ENCODE measurements around the gene FANCM. TPM values are rescaled to one million over a fixed set of nuclear protein-coding genes. Genes with fewer than 3 reads are reported as not detected.

Gene FANCM
- total RNA-seq, 1 donor from 2014 or later, result 4.4 TPM

DNA sequence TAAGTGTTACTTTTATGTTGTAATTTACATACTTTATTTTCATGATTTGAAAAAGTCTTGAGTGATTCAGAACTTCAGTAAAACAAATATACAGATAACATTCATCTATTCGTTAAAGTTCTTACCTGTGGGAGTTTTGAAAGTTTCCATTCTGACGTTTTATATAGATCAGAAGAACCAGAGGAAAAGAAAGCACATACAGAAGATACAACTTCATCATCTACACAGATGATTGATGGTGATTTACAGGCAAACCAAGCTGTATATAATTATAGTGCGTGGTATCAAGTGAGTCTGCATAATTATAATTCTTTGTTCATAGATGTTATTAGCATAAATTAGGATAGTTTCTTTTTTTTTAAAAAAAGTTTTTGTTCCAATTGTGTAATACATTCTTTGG lies 21.4 kb upstream of the FANCM start:
- Mint-ChIP-seq H3K27me3 (ENCODE audit: unreplicated experiment) (no peaks in the 10 kb centered on the region), H3K4me1 (ENCODE audit: unreplicated experiment) (no peaks in the 10 kb centered on the region), H3K4me3 (ENCODE audit: unreplicated experiment) (no peak overlapping the region), H3K9me3 (ENCODE audit: unreplicated experiment) (no peaks in the 10 kb centered on the region), H3K36me3 (ENCODE audit: unreplicated experiment) (peaks cover 41% of the 10 kb centered on the region), H3K27ac (ENCODE audit: unreplicated experiment) (no peak overlapping the region)
- DNase-seq (ENCODE audit: extremely low spot score, unreplicated experiment), result no peak
- TF ChIP-seq, protein P1, sequence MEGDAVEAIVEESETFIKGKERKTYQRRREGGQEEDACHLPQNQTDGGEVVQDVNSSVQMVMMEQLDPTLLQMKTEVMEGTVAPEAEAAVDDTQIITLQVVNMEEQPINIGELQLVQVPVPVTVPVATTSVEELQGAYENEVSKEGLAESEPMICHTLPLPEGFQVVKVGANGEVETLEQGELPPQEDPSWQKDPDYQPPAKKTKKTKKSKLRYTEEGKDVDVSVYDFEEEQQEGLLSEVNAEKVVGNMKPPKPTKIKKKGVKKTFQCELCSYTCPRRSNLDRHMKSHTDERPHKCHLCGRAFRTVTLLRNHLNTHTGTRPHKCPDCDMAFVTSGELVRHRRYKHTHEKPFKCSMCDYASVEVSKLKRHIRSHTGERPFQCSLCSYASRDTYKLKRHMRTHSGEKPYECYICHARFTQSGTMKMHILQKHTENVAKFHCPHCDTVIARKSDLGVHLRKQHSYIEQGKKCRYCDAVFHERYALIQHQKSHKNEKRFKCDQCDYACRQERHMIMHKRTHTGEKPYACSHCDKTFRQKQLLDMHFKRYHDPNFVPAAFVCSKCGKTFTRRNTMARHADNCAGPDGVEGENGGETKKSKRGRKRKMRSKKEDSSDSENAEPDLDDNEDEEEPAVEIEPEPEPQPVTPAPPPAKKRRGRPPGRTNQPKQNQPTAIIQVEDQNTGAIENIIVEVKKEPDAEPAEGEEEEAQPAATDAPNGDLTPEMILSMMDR (IDR thresholded peaks at IDR 0.05), result no peak

DNA sequence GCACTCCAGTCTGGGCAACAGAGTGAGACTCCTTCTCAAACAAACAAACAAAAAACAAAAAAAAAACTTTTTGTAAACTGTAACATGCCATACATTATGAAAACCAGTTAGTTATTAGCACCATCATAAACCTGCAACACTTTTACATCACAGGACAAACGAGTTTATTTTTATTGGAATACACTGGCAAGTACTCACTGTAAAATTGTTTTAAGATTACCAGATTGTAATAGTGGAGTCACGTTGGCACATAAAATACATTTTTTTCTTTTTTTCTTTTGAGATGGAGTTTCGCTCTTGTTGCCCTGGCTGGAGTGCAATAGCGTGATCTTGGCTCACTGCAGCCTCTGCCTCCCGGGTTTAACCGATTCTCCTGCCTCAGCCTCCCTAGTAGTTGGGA lies 17.1 kb upstream of the FANCM start:
- Mint-ChIP-seq H3K27ac (ENCODE audit: unreplicated experiment) (no peak overlapping the region), H3K27me3 (ENCODE audit: unreplicated experiment) (no peaks in the 10 kb centered on the region), H3K4me3 (ENCODE audit: unreplicated experiment) (no peak overlapping the region), H3K4me1 (ENCODE audit: unreplicated experiment) (no peaks in the 10 kb centered on the region), H3K36me3 (ENCODE audit: unreplicated experiment) (peaks cover 44% of the 10 kb centered on the region), H3K9me3 (ENCODE audit: unreplicated experiment) (no peaks in the 10 kb centered on the region)
- TF ChIP-seq, protein P1 (IDR thresholded peaks at IDR 0.05), result no peak
- DNase-seq (ENCODE audit: extremely low spot score, unreplicated experiment), result no peak

DNA sequence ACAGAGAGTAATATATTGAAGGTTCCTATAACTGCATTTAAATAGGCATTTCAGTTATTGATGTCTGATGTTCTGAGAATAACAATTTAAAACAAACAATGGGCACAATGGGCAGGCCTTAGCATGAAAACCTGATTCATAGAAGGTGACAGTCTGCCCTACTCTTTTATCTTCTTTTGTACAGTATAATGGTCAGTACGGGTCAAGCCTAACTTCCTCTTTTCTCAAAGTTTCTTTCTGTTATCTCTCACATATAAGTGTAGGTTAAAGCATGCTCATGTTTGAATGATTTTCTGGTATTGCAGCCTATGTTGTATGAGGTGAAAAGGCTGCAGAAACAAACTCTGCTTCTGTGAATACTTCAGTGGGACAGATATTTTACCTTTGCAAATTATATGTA lies 15.6 kb upstream of the FANCM start:
- no peak for DNase-seq (ENCODE audit: extremely low spot score, unreplicated experiment)
- no peaks in the 10 kb centered on the region for H3K9me3 Mint-ChIP-seq (ENCODE audit: unreplicated experiment)
- H3K4me1 Mint-ChIP-seq (ENCODE audit: unreplicated experiment), result no peaks in the 10 kb centered on the region
- H3K36me3 Mint-ChIP-seq (ENCODE audit: unreplicated experiment), result peaks cover 46% of the 10 kb centered on the region
- TF ChIP-seq, protein P1 (IDR thresholded peaks at IDR 0.05), result no peak
- H3K4me3 Mint-ChIP-seq (ENCODE audit: unreplicated experiment), result no peak overlapping the region
- H3K27me3 Mint-ChIP-seq (ENCODE audit: unreplicated experiment), result no peaks in the 10 kb centered on the region
- H3K27ac Mint-ChIP-seq (ENCODE audit: unreplicated experiment), result no peak overlapping the region

DNA sequence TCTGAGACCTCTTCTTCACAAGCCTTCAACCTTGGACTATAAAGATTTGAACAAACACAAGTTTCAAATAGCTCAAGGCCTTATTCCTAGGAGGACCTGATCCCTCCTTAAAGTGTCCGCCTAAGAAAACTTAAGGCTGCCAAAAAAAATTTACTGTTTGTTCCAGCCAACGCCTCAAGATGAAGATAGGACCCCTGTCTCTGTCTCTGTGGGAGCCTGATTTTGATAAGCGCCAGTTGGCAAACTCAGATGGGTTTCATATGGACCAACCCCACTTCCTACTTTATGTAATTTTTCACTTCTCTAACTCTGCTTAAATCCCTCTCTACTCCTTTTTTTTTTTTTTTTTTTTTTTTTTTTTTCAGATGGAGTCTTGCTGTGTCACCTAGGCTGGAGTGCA lies 12.5 kb upstream of the FANCM start:
- Mint-ChIP-seq H3K27ac (ENCODE audit: unreplicated experiment) (no peak overlapping the region), H3K4me1 (ENCODE audit: unreplicated experiment) (no peaks in the 10 kb centered on the region)
- TF ChIP-seq, protein P1 (IDR thresholded peaks at IDR 0.05), result no peak

DNA sequence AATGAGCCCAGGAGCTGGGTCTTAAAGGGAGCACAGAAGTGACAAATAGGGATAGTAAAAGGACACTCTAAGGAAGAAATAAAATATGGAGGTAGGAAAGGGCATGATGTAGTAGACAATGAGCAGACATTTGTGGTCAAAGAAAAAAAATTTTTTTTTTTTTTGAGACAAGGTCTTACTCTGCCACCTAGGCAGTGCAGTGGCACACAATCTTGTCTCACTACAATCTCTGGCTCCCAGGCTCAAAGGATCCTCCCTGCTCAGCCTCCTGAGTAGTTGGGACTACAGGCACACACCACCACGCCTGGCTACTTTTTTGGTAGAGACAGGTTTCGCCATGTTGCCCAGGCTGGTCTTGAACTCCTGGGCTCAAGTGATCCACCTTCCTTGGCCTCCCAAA lies 10.0 kb upstream of the FANCM start:
- Mint-ChIP-seq H3K4me3 (ENCODE audit: unreplicated experiment) (no peak overlapping the region), H3K9me3 (ENCODE audit: unreplicated experiment) (no peaks in the 10 kb centered on the region), H3K27ac (ENCODE audit: unreplicated experiment) (no peak overlapping the region), H3K4me1 (ENCODE audit: unreplicated experiment) (peaks cover 2% of the 10 kb centered on the region), H3K36me3 (ENCODE audit: unreplicated experiment) (peaks cover 33% of the 10 kb centered on the region), H3K27me3 (ENCODE audit: unreplicated experiment) (no peaks in the 10 kb centered on the region)
- TF ChIP-seq, protein P1 (IDR thresholded peaks at IDR 0.05), result no peak
- no peak for DNase-seq (ENCODE audit: extremely low spot score, unreplicated experiment)

More for the DNA sequence above, 12.5 kb upstream of the FANCM start:
- DNase-seq (ENCODE audit: extremely low spot score, unreplicated experiment), result no peak
- no peaks in the 10 kb centered on the region for H3K9me3 Mint-ChIP-seq (ENCODE audit: unreplicated experiment)
- H3K27me3 Mint-ChIP-seq (ENCODE audit: unreplicated experiment), result no peaks in the 10 kb centered on the region
- H3K36me3 Mint-ChIP-seq (ENCODE audit: unreplicated experiment), result peaks cover 43% of the 10 kb centered on the region
- no peak overlapping the region for H3K4me3 Mint-ChIP-seq (ENCODE audit: unreplicated experiment)
